H1 (cell line): Measurements from ENCODE around the gene BAHD1. TPM values are rescaled to one million over a fixed set of nuclear protein-coding genes. Genes with fewer than 3 reads are reported as not detected.
"Not testable (repeated sequence)": the region's sequence is repeated elsewhere in the genome, so short reads cannot be mapped to it uniquely, and the experiment has no call there.

Source experiments
- CTCF ChIA-PET: fragments of 300-600 bp; sonication (Branson Sonifier 250); formaldehyde crosslinking; loops from one replicate; lab custom pipeline; 2021; ENCODE audit not compliant: partially characterized antibody; lab: Charles Lee
- POLR2A ChIA-PET: fragments of 300-600 bp; sonication (Branson Sonifier 250); formaldehyde crosslinking; loops from one replicate; lab custom pipeline; 2021; ENCODE audit warnings: inconsistent platforms; ENCODE audit not compliant: partially characterized antibody; lab: Charles Lee
- DNase-seq, 2 experiments: peaks; one replicate each; pipeline versions ENCODE4 v3.0.0 to v3.0.0-alpha.2; 2010 to 2022; ENCODE audit warnings: low spot score in 2 of 2, low read depth in 1 of 2, mixed read lengths in 1 of 2
- FAIRE-seq: peaks from 2 replicates; lab custom pipeline; 2011; peaks lifted over from hg19 to GRCh38; lab: Jason Lieb, UNC
- H2AFZ ChIP-seq: 2 replicates; pipeline ENCODE4 v1.8.1; 2012; ENCODE audit warnings: low read length, inconsistent platforms
- H2AK5ac ChIP-seq: 2 replicates; pipeline ENCODE4 v1.6.1; 2013; ENCODE audit warnings: low read depth, low read length
- H2BK120ac ChIP-seq: replicated peaks from 2 replicates; pipeline ENCODE3; 2013; ENCODE audit warnings: low read depth, low read length, inconsistent platforms
- H2BK12ac ChIP-seq: 2 replicates; pipeline ENCODE4 v1.6.1; 2013; ENCODE audit warnings: low read depth, low read length
- H2BK15ac ChIP-seq: 2 replicates; pipeline ENCODE4 v1.6.1; 2013; ENCODE audit warnings: low read length
- H2BK20ac ChIP-seq: 2 replicates; pipeline ENCODE4 v1.6.1; 2013; ENCODE audit warnings: low read length
- H2BK5ac ChIP-seq: 2 replicates; pipeline ENCODE4 v1.6.1; 2013; ENCODE audit warnings: low read depth, low read length
- H3K14ac ChIP-seq: 2 replicates; pipeline ENCODE4 v1.6.1; 2013; ENCODE audit warnings: inconsistent platforms; ENCODE audit not compliant: insufficient read length
- H3K18ac ChIP-seq: 2 replicates; pipeline ENCODE4 v1.6.1; 2013; ENCODE audit warnings: low read length; ENCODE audit errors: extremely low read depth
- H3K23ac ChIP-seq: 2 replicates; pipeline ENCODE4 v1.6.1; 2013; ENCODE audit warnings: inconsistent platforms; ENCODE audit not compliant: insufficient read length
- H3K23me2 ChIP-seq: 2 replicates; pipeline ENCODE4 v1.6.1; 2013; ENCODE audit warnings: low read depth, low read length
- H3K27ac ChIP-seq: 2 replicates; pipeline ENCODE4 v1.6.1; 2011; ENCODE audit warnings: low read depth, low read length, inconsistent platforms
- H3K27me3 ChIP-seq, 4 experiments: replicated peaks in 1 of 4; 1 replicate in 1 of 4; 2 replicates in 3 of 4; pipeline versions ENCODE4 v1.6.1 to v1.8.1; 2011 to 2013; ENCODE audit warnings: low read length in 3 of 4, mild to moderate bottlenecking in 3 of 4, inconsistent platforms in 2 of 4, mixed read lengths in 2 of 4, moderate library complexity in 1 of 4; ENCODE audit not compliant: control insufficient read depth in 3 of 4, insufficient read depth in 3 of 4; ENCODE audit errors: extremely low read depth in 1 of 4
- H3K36me3 ChIP-seq, 4 experiments: 2 replicates each; pipeline versions ENCODE4 v1.6.1 to v1.8.1; 2011 to 2013; ENCODE audit warnings: mild to moderate bottlenecking in 4 of 4, low read length in 3 of 4, moderate library complexity in 2 of 4, control low read depth in 1 of 4, inconsistent platforms in 1 of 4; ENCODE audit not compliant: insufficient read depth in 4 of 4, control insufficient read depth in 2 of 4
- H3K4ac ChIP-seq: replicated peaks from 2 replicates; pipeline ENCODE3; 2013; ENCODE audit warnings: low read length, low read depth, mixed read lengths, inconsistent platforms; ENCODE audit not compliant: insufficient read length
- H3K4me1 ChIP-seq, 4 experiments: replicated peaks in 1 of 4; 1 replicate in 1 of 4; 2 replicates in 3 of 4; pipeline versions ENCODE4 v1.6.1 to v1.8.1; 2011 to 2013; ENCODE audit warnings: low read length in 3 of 4, inconsistent platforms in 2 of 4, mixed read lengths in 1 of 4; ENCODE audit not compliant: insufficient read depth in 4 of 4, control insufficient read depth in 3 of 4
- H3K4me2 ChIP-seq, 2 experiments: 2 replicates each; pipeline versions ENCODE4 v1.6.1 to v1.8.1; 2011 to 2013; ENCODE audit warnings: low read depth in 2 of 2, low read length in 2 of 2, control low read depth in 1 of 2, inconsistent platforms in 1 of 2, mild to moderate bottlenecking in 1 of 2; ENCODE audit not compliant: insufficient read depth in 1 of 2
- H3K4me3 ChIP-seq, 4 experiments: fragments of 200-600, 300-600 bp in 1 of 4; sonication (generic), shearing (Covaris generic), sonication (Bioruptor Twin) in 1 of 4; 2 replicates each; pipeline versions ENCODE4 v1.5.1 to v1.8.1; 2011 to 2016; ENCODE audit warnings: low read length in 4 of 4, low read depth in 3 of 4, control low read depth in 2 of 4, inconsistent platforms in 2 of 4, mild to moderate bottlenecking in 2 of 4, mixed read lengths in 1 of 4, moderate library complexity in 1 of 4; ENCODE audit not compliant: insufficient read depth in 2 of 4; ENCODE audit errors: extremely low read depth in 1 of 4
- H3K56ac ChIP-seq: replicated peaks from 2 replicates; pipeline ENCODE3; 2013; ENCODE audit warnings: low read depth, mild to moderate bottlenecking, mixed read lengths, low read length, inconsistent platforms; ENCODE audit not compliant: insufficient read length
- H3K79me1 ChIP-seq: 2 replicates; pipeline ENCODE4 v1.6.1; 2013; ENCODE audit warnings: low read depth, low read length, control low read depth
- H3K79me2 ChIP-seq, 2 experiments: 2 replicates each; pipeline versions ENCODE4 v1.6.1 to v1.8.1; 2012 to 2013; ENCODE audit warnings: low read length in 2 of 2, mild to moderate bottlenecking in 2 of 2, inconsistent platforms in 1 of 2; ENCODE audit not compliant: insufficient read depth in 2 of 2, control insufficient read depth in 1 of 2
- H3K9ac ChIP-seq, 4 experiments: replicated peaks in 1 of 4; 1 replicate in 1 of 4; 2 replicates in 3 of 4; pipeline versions ENCODE4 v1.6.1 to v1.8.1; 2011 to 2013; ENCODE audit warnings: low read depth in 3 of 4, low read length in 3 of 4, control low read depth in 2 of 4, mild to moderate bottlenecking in 2 of 4, moderate library complexity in 2 of 4, inconsistent platforms in 1 of 4; ENCODE audit errors: extremely low read depth in 1 of 4
- H3K9me3 ChIP-seq, 2 experiments: 2 replicates each; pipeline versions ENCODE4 v1.6.1 to v1.8.1; 2012 to 2013; ENCODE audit warnings: mild to moderate bottlenecking in 2 of 2, moderate library complexity in 2 of 2, control low read depth in 1 of 2, inconsistent platforms in 1 of 2, low read depth in 1 of 2, low read length in 1 of 2, mixed read lengths in 1 of 2; ENCODE audit not compliant: insufficient read depth in 2 of 2
- H4K20me1 ChIP-seq, 2 experiments: replicated peaks in 1 of 2; 2 replicates each; pipeline versions ENCODE3 to v1.8.1; 2011 to 2013; ENCODE audit warnings: inconsistent platforms in 2 of 2, low read length in 2 of 2, mild to moderate bottlenecking in 1 of 2; ENCODE audit not compliant: insufficient read depth in 2 of 2, control insufficient read depth in 1 of 2
- H4K5ac ChIP-seq: 2 replicates; pipeline ENCODE4 v1.6.1; 2013; ENCODE audit warnings: low read length, low read depth, mixed read lengths, inconsistent platforms; ENCODE audit not compliant: insufficient read length
- H4K8ac ChIP-seq: 2 replicates; pipeline ENCODE4 v1.8.0; 2013; ENCODE audit warnings: mild to moderate bottlenecking, moderate library complexity, low read length, inconsistent platforms; ENCODE audit not compliant: insufficient read depth; ENCODE audit errors: extremely low read depth
- H4K91ac ChIP-seq: replicated peaks from 2 replicates; pipeline ENCODE3; 2013; ENCODE audit warnings: low read length, mixed read lengths, inconsistent platforms; ENCODE audit not compliant: insufficient read length
- SRF ChIP-seq: IDR thresholded peaks from 2 replicates; pipeline ENCODE4 v1.6.1; 2011; ENCODE audit warnings: mild to moderate bottlenecking, low read depth, low read length, moderate library complexity
- TAF7 ChIP-seq: optimal IDR thresholded peaks from 2 replicates; pipeline ENCODE3; 2011; ENCODE audit warnings: low read depth, mild to moderate bottlenecking, inconsistent platforms, low read length, moderate library complexity, borderline replicate concordance
- TEAD4 ChIP-seq: IDR thresholded peaks from 2 replicates; pipeline ENCODE4 v1.6.1; 2012; ENCODE audit warnings: low read depth, low read length, inconsistent platforms, mixed read lengths
- ZNF274 ChIP-seq: IDR thresholded peaks from 2 replicates; pipeline ENCODE4 v1.7.0; 2012; ENCODE audit warnings: low read length, borderline replicate concordance; ENCODE audit errors: extremely low read depth
- WGBS, 2 experiments: shearing (Covaris generic) in 1 of 2; methylation state at CpG; one replicate each; pipeline versions ENCODE4 v1.1.6 to v1.1.7; 2013 to 2015; ENCODE audit warnings: low lambda C conversion rate in 2 of 2, mixed read lengths in 2 of 2, inconsistent platforms in 1 of 2, low coverage in 1 of 2, missing lambda C conversion rate in 1 of 2; ENCODE audit not compliant: insufficient replicate concordance in 2 of 2, insufficient coverage in 1 of 2, insufficient read length in 1 of 2; ENCODE audit errors: extremely low coverage in 1 of 2, missing lambda C conversion rate in 1 of 2; 5-methylcytosine and 5-hydroxymethylcytosine counted together
- polyA plus RNA-seq, 7 experiments: library from polyadenylated mRNA; depleted of rRNA in 3 of 7; stranded (reverse) in 5 of 7; unstranded in 2 of 7; fragments of >200 nt in 5 of 7; fragments of 200-250 nt in 2 of 7; gene quantifications; 1 replicate in 5 of 7; 2 replicates in 1 of 7; 4 replicates in 1 of 7; pipeline versions ENCODE4 v1.2.1 to v1.2.3, GENCODE V29; 2011 to 2013; ENCODE audit warnings: missing spikeins in 2 of 7, mixed read lengths in 2 of 7
- total RNA-seq: library from RNA; stranded (reverse); fragmentation: NEBNext Ultra II Directional; extraction: Animal tissue kit (Norgen Biotek cat#: 25700); gene quantifications from 2 replicates; pipeline ENCODE4 v1.2.1, GENCODE V29; 2021

Gene BAHD1
- total and polyA plus RNA-seq, 2 of the 8 experiments (the other 6 are each of a cell fraction or from before 2014, with no cell fraction given), result 15.0 to 38.9 TPM

DNA sequence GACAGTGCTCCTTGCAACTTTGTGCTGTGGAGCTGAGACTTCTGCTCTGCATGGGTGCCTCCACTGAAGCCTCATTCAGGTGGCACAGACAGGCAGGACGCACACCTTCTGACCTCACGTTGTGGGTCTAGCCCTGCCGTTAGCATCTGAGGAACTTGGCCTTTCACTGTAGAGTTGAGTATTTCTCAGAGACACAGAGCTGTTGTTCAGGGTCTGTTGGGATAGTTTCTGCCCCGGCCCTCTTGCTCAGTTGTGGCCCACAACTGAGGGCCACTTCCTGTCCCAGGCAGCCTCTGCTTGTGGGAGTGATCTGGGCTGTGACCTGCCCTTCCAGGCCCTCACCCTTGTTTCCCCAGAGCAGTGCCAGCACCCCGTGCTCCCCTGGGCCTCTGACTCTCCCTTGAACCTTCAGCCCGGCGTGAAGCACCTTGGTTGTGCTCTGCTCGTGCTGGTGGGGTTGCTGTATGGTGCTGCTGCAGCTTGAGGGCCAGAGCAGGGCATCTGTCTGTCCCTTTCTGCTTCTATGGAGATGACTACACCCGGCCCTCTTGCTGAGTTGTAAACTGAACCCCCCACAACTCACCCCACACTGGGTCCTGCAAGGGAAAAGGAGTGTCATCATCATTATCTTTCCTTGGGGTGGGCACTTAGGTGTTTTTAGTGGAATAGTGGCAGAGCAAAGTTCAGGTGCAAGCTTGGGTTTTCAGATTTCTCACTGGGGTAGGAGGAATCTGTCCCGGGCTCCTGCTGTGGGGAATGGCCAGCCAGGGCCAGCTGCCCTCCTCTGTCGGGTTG is 11.7 kb downstream of the BAHD1 start (continued):
- TF ChIP-seq TEAD4, result no peak
- no peak for TF ChIP-seq TAF7
- TF ChIP-seq SRF, result no peak
- no peak for TF ChIP-seq ZNF274

DNA sequence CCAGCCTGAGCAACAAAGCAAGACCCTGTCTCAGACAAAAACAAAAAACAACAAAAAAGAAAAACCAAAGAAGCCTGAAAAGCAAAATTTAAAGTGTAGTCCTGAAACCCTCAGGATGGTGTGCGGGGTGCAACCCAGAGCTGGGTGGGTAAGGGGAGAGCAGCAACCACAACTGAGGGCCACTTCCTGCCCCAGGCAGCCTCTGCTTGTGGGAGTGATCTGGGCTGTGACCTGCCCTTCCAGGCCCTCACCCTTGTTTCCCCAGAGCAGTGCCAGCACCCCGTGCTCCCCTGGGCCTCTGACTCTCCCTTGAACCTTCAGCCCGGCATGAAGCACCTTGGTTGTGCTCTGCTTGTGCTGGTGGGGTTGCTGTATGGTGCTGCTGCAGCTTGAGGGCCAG is 13.2 kb downstream of the BAHD1 start:
- not testable (repeated sequence) for H3K4me2 ChIP-seq, H2BK120ac ChIP-seq, H4K91ac ChIP-seq, H3K4me3 ChIP-seq, H3K23me2 ChIP-seq, H4K8ac ChIP-seq, H3K14ac ChIP-seq, H3K4ac ChIP-seq, H4K5ac ChIP-seq, H3K9me3 ChIP-seq, H3K27me3 ChIP-seq, H3K23ac ChIP-seq, H2BK15ac ChIP-seq, H2BK12ac ChIP-seq, H2AK5ac ChIP-seq, H3K18ac ChIP-seq, H2BK20ac ChIP-seq, FAIRE-seq, H2BK5ac ChIP-seq, H2AFZ ChIP-seq, H3K36me3 ChIP-seq, H3K56ac ChIP-seq, H3K27ac ChIP-seq, DNase-seq
- peaks cover 39% of the 10 kb centered on the region for H3K79me1 ChIP-seq
- H3K79me2 ChIP-seq, result peaks cover 17 to 95% of the 10 kb centered on the region in 2 experiments
- WGBS, 2 experiments, result 94% methylated on average over 3 of the region's 3 CpGs; no CpG with 5 or more reads in 1 of the 2 experiments
- H3K4me1 ChIP-seq, result peaks cover 4 to 41% (median 19%) of the 10 kb centered on the region in 4 experiments
- ChIA-PET POLR2A (interaction anchor here (1.1 to 1.5 kb wide), 2 partner anchors 11 to 17 kb away, joined by 3 to 4 read pairs; no protein-coding TSS in a partner anchor), CTCF (interaction anchor here (1.2 to 1.4 kb wide), 4 partner anchors 8 to 290 kb away, joined by 3 to 5 read pairs (median 3); no protein-coding TSS in a partner anchor)
- H3K9ac ChIP-seq, result peak overlapping the region in 1 of 4 experiments; percentile 21; a peak in 1 of 7 replicates
- H4K20me1 ChIP-seq, result peaks cover 52 to 55% of the 10 kb centered on the region in 2 experiments
